T-cell (primary cell): ENCODE data around the gene THAP4. TPM values are rescaled to one million over a fixed set of nuclear protein-coding genes. Genes with fewer than 3 reads are reported as not detected.

Source experiments
- ATAC-seq, 4 experiments: fragments of 200-7000 bp in 3 of 4; fragments of 150-1000 bp in 1 of 4; cut with Tn5 transposase; replicated peaks in 1 of 4; 1 replicate in 3 of 4; 2 replicates in 1 of 4; pipeline ENCODE4 v1.10.0; 2021; ENCODE audit warnings: moderate library complexity in 3 of 4, mild to moderate bottlenecking in 2 of 4, moderate number of reproducible peaks in 1 of 4
- CTCF ChIA-PET, 2 donors: fragments of 300-600 bp; sonication (Branson Sonifier 250); formaldehyde crosslinking; loops; one replicate each; lab custom pipeline; 2022; ENCODE audit warnings: antibody characterized with exemption in 2 of 2; lab: Charles Lee
- POLR2A ChIA-PET, 2 donors: fragments of 300-600 bp; sonication (Branson Sonifier 250); formaldehyde crosslinking; loops; one replicate each; lab custom pipeline; 2022; ENCODE audit warnings: antibody characterized with exemption in 2 of 2; lab: Charles Lee
- DNase-seq, 35 experiments: peaks; one replicate each; pipeline versions ENCODE4 v3.0.0 to v3.0.0-alpha.2; 2013 to 2023
- H3K27ac ChIP-seq: one replicate; pipeline ENCODE4 v1.5.1; 2013; ENCODE audit warnings: low read length
- H3K27me3 ChIP-seq, 2 experiments: replicated peaks in 1 of 2; 1 replicate in 1 of 2; 2 replicates in 1 of 2; pipeline versions ENCODE4 v1.6.1 to v1.7.0; 2013; ENCODE audit warnings: low read length in 1 of 2, mixed read lengths in 1 of 2; ENCODE audit not compliant: control insufficient read depth in 2 of 2, insufficient read depth in 2 of 2; ENCODE audit errors: extremely low read depth in 1 of 2
- H3K36me3 ChIP-seq, 2 donors: 1 replicate in 1 of 2; 2 replicates in 1 of 2; pipeline versions ENCODE4 v1.6.1 to v1.7.0; 2013; ENCODE audit warnings: low read length in 1 of 2; ENCODE audit not compliant: control insufficient read depth in 2 of 2, insufficient read depth in 1 of 2; ENCODE audit errors: extremely low read depth in 1 of 2
- H3K4me1 ChIP-seq, 2 experiments: 1 replicate in 1 of 2; 2 replicates in 1 of 2; pipeline versions ENCODE4 v1.6.1 to v1.7.0; 2013; ENCODE audit warnings: low read length in 2 of 2, mixed read lengths in 1 of 2; ENCODE audit not compliant: insufficient read depth in 2 of 2, control insufficient read depth in 1 of 2; ENCODE audit errors: extremely low read depth in 1 of 2
- H3K4me3 ChIP-seq, 2 donors: 1 replicate in 1 of 2; 2 replicates in 1 of 2; pipeline versions ENCODE4 v1.5.1 to v1.7.0; 2013; ENCODE audit warnings: mild to moderate bottlenecking in 2 of 2, low read length in 1 of 2, moderate library complexity in 1 of 2; ENCODE audit not compliant: control insufficient read depth in 1 of 2; ENCODE audit errors: extremely low read depth in 1 of 2
- H3K9me3 ChIP-seq: 2 replicates; pipeline ENCODE4 v1.7.0; 2013
- H3K27ac Mint-ChIP-seq, 2 donors: one replicate each; pipeline ENCODE4 v1.8.0; 2020 to 2021; ENCODE audit warnings: mild to moderate bottlenecking in 2 of 2, mixed read lengths in 2 of 2
- H3K27me3 Mint-ChIP-seq, 2 donors: one replicate each; pipeline ENCODE4 v1.8.0; 2021 to 2022; ENCODE audit warnings: mixed read lengths in 2 of 2
- H3K36me3 Mint-ChIP-seq: one replicate; pipeline ENCODE4 v1.8.0; 2021; ENCODE audit warnings: mixed read lengths
- H3K4me1 Mint-ChIP-seq, 3 donors: one replicate each; pipeline ENCODE4 v1.8.0; 2020 to 2022; ENCODE audit warnings: mixed read lengths in 3 of 3, mild to moderate bottlenecking in 1 of 3
- H3K4me3 Mint-ChIP-seq, 3 donors: one replicate each; pipeline ENCODE4 v1.8.0; 2020 to 2022; ENCODE audit warnings: mild to moderate bottlenecking in 3 of 3, mixed read lengths in 3 of 3, moderate library complexity in 3 of 3
- H3K9me3 Mint-ChIP-seq, 3 donors: one replicate each; pipeline ENCODE4 v1.8.0; 2020 to 2022; ENCODE audit warnings: mixed read lengths in 3 of 3
- WGBS: methylation state at CpG from one replicate; pipeline ENCODE4 v1.1.5; 2013; ENCODE audit warnings: missing lambda C conversion rate; ENCODE audit not compliant: insufficient coverage; 5-methylcytosine and 5-hydroxymethylcytosine counted together
- total RNA-seq, 35 experiments: library from RNA in 6 of 35; stranded (reverse) in 6 of 35; fragments of 120-200 nt in 1 of 35; gene quantifications; one replicate each; pipeline versions ENCODE4 v1.2.1 to v1.2.4 and lab custom pipeline; 2013 to 2026

The THAP4 gene
- total RNA-seq, 5 donors from 2014 or later (not counting 1 experiment from before 2014, with no cell fraction given): 27.3 to 34.5 (median 29.7) TPM

DNA sequence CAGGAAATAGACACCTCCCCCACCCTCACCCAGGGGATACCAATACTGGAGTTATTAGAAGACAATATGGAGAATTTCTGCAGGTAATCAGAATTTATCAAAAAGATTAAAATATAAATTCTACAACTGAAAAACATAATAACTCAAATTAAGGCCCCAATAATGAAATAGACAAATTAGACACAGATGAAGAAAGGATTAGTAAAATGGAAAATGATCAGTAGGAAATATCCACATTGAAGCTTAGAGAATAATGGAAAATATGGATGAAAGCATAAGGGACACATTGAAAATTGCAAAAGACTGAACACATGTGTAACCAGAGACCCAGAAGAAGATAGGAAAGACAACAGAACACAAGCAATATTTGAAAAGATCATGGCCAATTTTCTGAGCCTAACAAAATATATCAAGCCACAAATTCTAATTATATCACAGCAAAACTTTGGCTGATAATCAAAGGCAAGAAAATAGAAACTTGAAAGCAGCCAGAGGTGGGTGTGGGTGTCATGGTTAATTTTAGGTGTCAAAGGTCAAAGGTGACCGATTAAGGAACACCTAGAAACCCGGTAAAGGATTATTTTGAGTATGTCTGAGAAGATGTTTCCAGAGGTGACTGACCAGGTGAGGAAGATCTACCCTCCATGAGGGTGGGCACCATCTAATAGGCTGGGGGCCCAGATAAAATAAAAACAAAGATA lies 50.2 kb downstream of the THAP4 start:
- H3K4me1 ChIP-seq: no peaks in the 10 kb centered on the region
- WGBS: 94% methylated on average over 2 of the region's 2 CpGs
- Mint-ChIP-seq H3K27ac (no peak overlapping the region), H3K36me3 (peaks cover 46% of the 10 kb centered on the region), H3K4me1 (no peaks in the 10 kb centered on the region), H3K27me3 (no peaks in the 10 kb centered on the region), H3K9me3 (peaks cover 5 to 19% (median 13%) of the 10 kb centered on the region in 3 donors), H3K4me3 (no peak overlapping the region)
- H3K36me3 ChIP-seq: peaks cover 9 to 46% of the 10 kb centered on the region in 2 donors
- no peaks in the 10 kb centered on the region for H3K27me3 ChIP-seq
- peaks cover 2% of the 10 kb centered on the region for H3K9me3 ChIP-seq
- ChIA-PET POLR2A (no interaction called here), CTCF (no interaction called here)
- DNase-seq: no peak
- no peak overlapping the region for H3K4me3 ChIP-seq
- H3K27ac ChIP-seq: no peak overlapping the region
- no peak for ATAC-seq

DNA sequence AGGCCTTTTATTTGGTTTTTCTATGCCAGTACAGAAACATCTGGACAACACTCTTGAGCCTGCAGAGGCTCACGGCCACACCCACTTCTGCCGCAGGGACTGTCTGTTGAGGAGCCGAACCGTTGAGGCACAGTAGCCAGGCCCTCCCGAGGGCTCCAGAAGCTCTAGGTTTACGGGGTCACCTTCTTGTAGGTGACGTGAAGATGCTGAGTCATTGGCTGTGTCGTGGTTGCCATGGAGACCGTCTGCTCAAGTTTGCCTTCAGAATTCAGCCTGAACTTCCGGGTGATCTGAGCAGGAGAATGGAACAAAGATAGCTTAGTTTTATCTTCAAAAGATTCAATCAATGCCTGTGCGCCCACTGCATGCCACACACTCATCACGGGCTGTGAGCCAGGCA lies 52.5 kb downstream of the THAP4 start:
- no peak for ATAC-seq
- Mint-ChIP-seq H3K36me3 (peaks cover 47% of the 10 kb centered on the region), H3K4me1 (no peaks in the 10 kb centered on the region)

DNA sequence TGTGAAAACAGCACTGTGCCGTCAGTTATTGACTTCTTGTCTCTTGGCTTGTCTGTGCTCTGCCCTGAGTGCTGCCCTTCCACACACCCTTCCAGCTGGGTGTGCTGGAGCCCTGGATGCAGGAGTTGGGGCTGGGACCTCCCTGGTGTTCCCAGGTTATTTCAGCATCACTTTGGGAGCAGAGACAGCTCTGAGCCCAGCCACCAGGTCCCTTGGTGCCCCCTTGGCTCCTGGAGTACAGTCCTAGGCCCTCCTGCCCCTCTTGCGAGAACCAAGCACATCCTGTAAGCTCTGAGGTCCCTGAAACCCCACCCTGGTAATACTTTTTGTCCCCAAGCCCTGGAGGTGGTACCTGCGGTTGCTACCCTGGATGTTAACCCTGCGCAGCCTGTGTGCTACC lies 54.2 kb downstream of the THAP4 start:
- no peaks in the 10 kb centered on the region for H3K27me3 ChIP-seq
- POLR2A ChIA-PET: no interaction called here
- DNase-seq (no peak), ATAC-seq (no peak)
- H3K4me1 ChIP-seq: no peaks in the 10 kb centered on the region
- Mint-ChIP-seq H3K36me3 (peaks cover 58% of the 10 kb centered on the region), H3K27me3 (no peaks in the 10 kb centered on the region), H3K4me1 (no peaks in the 10 kb centered on the region), H3K27ac (no peak overlapping the region), H3K4me3 (no peak overlapping the region), H3K9me3 (peaks cover 5 to 12% (median 8%) of the 10 kb centered on the region in 3 donors)
- H3K36me3 ChIP-seq: peaks cover 9 to 37% of the 10 kb centered on the region in 2 donors
- WGBS: 97% methylated on average over 4 of the region's 4 CpGs
- CTCF ChIA-PET: no interaction called here
- no peak overlapping the region for H3K4me3 ChIP-seq
- H3K27ac ChIP-seq: no peak overlapping the region
- peaks cover 2% of the 10 kb centered on the region for H3K9me3 ChIP-seq

More for the DNA sequence above, 52.5 kb downstream of the THAP4 start:
- Mint-ChIP-seq H3K9me3 (peaks cover 5 to 19% (median 13%) of the 10 kb centered on the region in 3 donors), H3K27ac (no peak overlapping the region), H3K27me3 (no peaks in the 10 kb centered on the region), H3K4me3 (no peak overlapping the region)
- Histone ChIP-seq H3K4me3 (no peak overlapping the region), H3K9me3 (peaks cover 2% of the 10 kb centered on the region), H3K27ac (no peak overlapping the region), H3K4me1 (no peaks in the 10 kb centered on the region), H3K27me3 (no peaks in the 10 kb centered on the region), H3K36me3 (peaks cover 9 to 41% of the 10 kb centered on the region in 2 donors)
- DNase-seq: no peak
- CTCF ChIA-PET: interaction anchor here in 1 of 2 donors (0.8 kb wide), 1 partner anchor 437 kb away, joined by 3 read pairs; no protein-coding TSS in a partner anchor
- 96% methylated on average over 10 of the region's 12 CpGs for WGBS
- POLR2A ChIA-PET: no interaction called here

DNA sequence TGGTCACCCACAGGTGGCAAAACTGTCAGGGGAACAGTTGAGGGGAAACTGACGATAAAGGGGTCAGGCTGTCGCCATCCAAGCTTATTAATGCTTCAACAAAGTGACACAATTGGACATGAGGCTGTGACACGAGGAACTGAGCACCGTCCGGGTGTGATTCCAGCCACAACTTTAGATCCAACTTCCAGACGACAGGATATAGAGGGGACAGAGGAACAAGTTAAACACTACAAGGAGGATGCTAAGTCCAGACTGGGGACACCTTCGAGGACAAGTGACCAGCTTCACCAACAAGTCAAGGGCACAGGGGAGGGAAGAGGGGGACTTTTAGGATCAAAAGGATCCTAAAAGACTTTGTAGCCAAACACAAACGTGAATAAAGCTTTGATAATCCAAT lies 54.6 kb downstream of the THAP4 start:
- no peak overlapping the region for H3K27ac Mint-ChIP-seq
- DNase-seq: no peak
- Histone ChIP-seq H3K4me1 (no peaks in the 10 kb centered on the region), H3K36me3 (peaks cover 9 to 34% of the 10 kb centered on the region in 2 donors), H3K9me3 (peaks cover 2% of the 10 kb centered on the region), H3K4me3 (no peak overlapping the region), H3K27ac (no peak overlapping the region), H3K27me3 (no peaks in the 10 kb centered on the region)
- H3K27me3 Mint-ChIP-seq: no peaks in the 10 kb centered on the region
- CTCF ChIA-PET: no interaction called here
- POLR2A ChIA-PET: no interaction called here
- H3K4me3 Mint-ChIP-seq: no peak overlapping the region
- H3K9me3 Mint-ChIP-seq: peaks cover 5 to 11% (median 8%) of the 10 kb centered on the region in 3 donors
- no peak for ATAC-seq
- H3K4me1 Mint-ChIP-seq: no peaks in the 10 kb centered on the region
- WGBS: 96% methylated on average over 3 of the region's 8 CpGs
- peaks cover 60% of the 10 kb centered on the region for H3K36me3 Mint-ChIP-seq

DNA sequence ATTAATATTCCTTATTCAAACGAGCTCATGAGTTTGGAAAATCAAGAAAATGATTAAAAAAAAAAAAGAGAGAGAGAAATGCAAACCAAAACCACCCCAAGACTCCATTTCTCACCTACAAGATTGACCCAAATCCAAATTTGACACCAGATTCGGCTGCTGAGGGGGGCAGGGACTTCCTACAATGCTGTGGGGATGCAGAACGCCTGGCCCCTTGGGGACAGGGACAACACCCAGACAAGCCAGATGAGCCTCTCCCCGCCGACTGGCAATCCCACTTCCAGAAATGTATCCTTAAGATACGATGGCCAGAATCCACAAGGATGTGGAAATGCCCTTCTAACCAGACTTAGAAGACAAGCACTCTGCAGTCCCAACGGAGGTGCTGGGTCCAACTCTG lies 57.7 kb downstream of the THAP4 start:
- Histone ChIP-seq H3K27me3 (no peaks in the 10 kb centered on the region), H3K4me1 (no peaks in the 10 kb centered on the region), H3K4me3 (no peak overlapping the region), H3K27ac (no peak overlapping the region), H3K36me3 (peaks cover 10 to 20% of the 10 kb centered on the region in 2 donors), H3K9me3 (no peaks in the 10 kb centered on the region)
- Mint-ChIP-seq H3K36me3 (peaks cover 47% of the 10 kb centered on the region), H3K4me1 (no peaks in the 10 kb centered on the region), H3K4me3 (no peak overlapping the region), H3K27ac (no peak overlapping the region), H3K27me3 (no peaks in the 10 kb centered on the region), H3K9me3 (no peaks in the 10 kb centered on the region)
- ChIA-PET POLR2A (no interaction called here), CTCF (interaction anchor here in 1 of 2 donors (0.6 kb wide), 1 partner anchor 833 kb away, joined by 3 read pairs; no protein-coding TSS in a partner anchor)
- no peak for DNase-seq
- WGBS: 98% methylated on average over 6 of the region's 7 CpGs
- no peak for ATAC-seq

DNA sequence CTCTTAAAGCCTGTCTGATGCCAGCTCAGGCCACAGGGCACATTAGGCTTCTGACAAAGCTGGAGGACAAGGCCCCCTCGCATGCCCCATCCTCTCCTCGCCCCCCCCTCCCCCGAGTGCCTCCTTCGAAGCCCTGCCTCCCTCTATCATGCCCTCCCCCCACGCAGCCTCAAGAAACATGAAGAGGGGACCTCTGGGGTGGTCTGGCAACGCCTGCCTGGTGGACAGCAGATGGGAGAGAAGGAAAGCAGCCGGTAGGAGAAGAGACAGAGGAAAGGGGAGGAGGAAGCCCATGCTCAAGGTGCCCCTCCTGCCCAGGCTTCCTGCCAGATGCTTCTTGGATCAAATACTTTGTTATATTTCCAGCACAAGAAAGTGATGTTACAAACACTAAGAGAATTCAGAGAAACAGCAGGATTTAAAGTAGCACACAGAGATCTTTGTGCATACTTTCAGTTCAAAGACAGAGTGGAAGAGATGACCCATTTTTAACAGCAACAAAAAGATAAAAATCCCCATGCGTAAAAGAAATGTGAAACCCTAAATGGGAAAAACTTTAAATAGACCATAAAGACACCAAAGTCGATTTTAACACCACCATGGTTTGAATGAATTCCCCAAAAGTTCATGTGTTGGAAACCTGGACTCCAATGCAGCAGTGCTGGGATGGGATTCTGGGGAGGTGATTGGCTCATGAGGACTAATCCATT lies 59.4 kb downstream of the THAP4 start:
- Histone ChIP-seq H3K9me3 (no peaks in the 10 kb centered on the region), H3K4me1 (no peaks in the 10 kb centered on the region), H3K36me3 (peaks cover 4 to 10% of the 10 kb centered on the region in 2 donors), H3K27ac (no peak overlapping the region), H3K4me3 (no peak overlapping the region), H3K27me3 (no peaks in the 10 kb centered on the region)
- no peak overlapping the region for H3K27ac Mint-ChIP-seq
- DNase-seq: no peak
- no peak overlapping the region for H3K4me3 Mint-ChIP-seq
- ChIA-PET POLR2A (no interaction called here), CTCF (no interaction called here)
- WGBS: 61% methylated on average over 2 of the region's 9 CpGs
- no peaks in the 10 kb centered on the region for H3K27me3 Mint-ChIP-seq
- H3K9me3 Mint-ChIP-seq: no peaks in the 10 kb centered on the region
- ATAC-seq: no peak
- no peaks in the 10 kb centered on the region for H3K4me1 Mint-ChIP-seq
- H3K36me3 Mint-ChIP-seq: peaks cover 36% of the 10 kb centered on the region
